HEK293T (cell line): Measurements from ENCODE around the gene PRKAA1.

Experiments used
- CTCF ChIA-PET: fragments of 350-600 bp; formaldehyde crosslinking; extraction: SDS; loops from one replicate; lab custom pipeline; 2021; ENCODE audit warnings: antibody characterized with exemption, inconsistent platforms; lab: Yijun Ruan, JAX
- POLR2A ChIA-PET: fragments of 350-600 bp; formaldehyde crosslinking; extraction: SDS; loops from one replicate; lab custom pipeline; 2020; ENCODE audit warnings: antibody characterized with exemption, inconsistent platforms; lab: Yijun Ruan, JAX
- DNase-seq: peaks from one replicate; pipeline ENCODE4 v3.0.0; 2012; ENCODE audit warnings: mixed read lengths; ENCODE audit errors: extremely low spot score
- ARNT ChIP-seq: fragments of 450-650 bp; IDR thresholded peaks from 2 replicates; pipeline ENCODE4 v1.6.1; 2017; ENCODE audit warnings: mild to moderate bottlenecking
- BHLHE40 ChIP-seq: fragments of 450-650 bp; IDR thresholded peaks from 2 replicates; pipeline ENCODE4 v1.6.1; 2016; ENCODE audit warnings: mild to moderate bottlenecking, moderate library complexity, borderline replicate concordance
- CTBP1 ChIP-seq: fragments of 450-650 bp; IDR thresholded peaks from 2 replicates; pipeline ENCODE4 v1.6.1; 2016; ENCODE audit warnings: borderline replicate concordance
- ELF4 ChIP-seq: fragments of 450-650 bp; IDR thresholded peaks from 2 replicates; pipeline ENCODE4 v1.6.1; 2017; ENCODE audit warnings: antibody characterized with exemption
- FOXA1 ChIP-seq: fragments of 450-650 bp; IDR thresholded peaks from 2 replicates; pipeline ENCODE4 v1.6.1; 2016; ENCODE audit warnings: mild to moderate bottlenecking
- FOXK2 ChIP-seq: fragments of 450-650 bp; IDR thresholded peaks from 2 replicates; pipeline ENCODE4 v1.6.1; 2016; ENCODE audit warnings: mild to moderate bottlenecking
- FOXM1 ChIP-seq: fragments of 450-650 bp; IDR thresholded peaks from 2 replicates; pipeline ENCODE4 v1.6.1; 2017; ENCODE audit warnings: mild to moderate bottlenecking, borderline replicate concordance
- HDGF ChIP-seq: fragments of 450-650 bp; IDR thresholded peaks from 2 replicates; pipeline ENCODE4 v1.6.1; 2017; ENCODE audit warnings: antibody characterized with exemption, borderline replicate concordance
- L3MBTL2 ChIP-seq: fragments of 450-650 bp; conservative IDR thresholded peaks from 2 replicates; pipeline ENCODE4 v1.6.1; 2016; ENCODE audit warnings: mild to moderate bottlenecking
- LEF1 ChIP-seq: fragments of 450-650 bp; IDR thresholded peaks from 2 replicates; pipeline ENCODE4 v1.6.1; 2017; ENCODE audit warnings: mild to moderate bottlenecking, borderline replicate concordance
- NFRKB ChIP-seq: fragments of 450-650 bp; IDR thresholded peaks from 2 replicates; pipeline ENCODE4 v1.6.1; 2016; ENCODE audit warnings: mild to moderate bottlenecking, moderate library complexity
- SP1 ChIP-seq: fragments of 450-650 bp; IDR thresholded peaks from 2 replicates; pipeline ENCODE4 v1.6.1; 2017
- SUZ12 ChIP-seq: fragments of 450-650 bp; IDR thresholded peaks from 2 replicates; pipeline ENCODE4 v1.6.1; 2016; ENCODE audit warnings: mild to moderate bottlenecking
- TARDBP ChIP-seq: fragments of 450-650 bp; IDR thresholded peaks from 2 replicates; pipeline ENCODE4 v1.6.1; 2016
- ZNF384 ChIP-seq: fragments of 450-650 bp; IDR thresholded peaks from 2 replicates; pipeline ENCODE4 v1.6.1; 2016
- TF ChIP-seq, protein P1 (sequence below): fragments of 450-650 bp; IDR thresholded peaks from 2 replicates; pipeline ENCODE4 v1.6.1; 2016

The PRKAA1 gene

DNA sequence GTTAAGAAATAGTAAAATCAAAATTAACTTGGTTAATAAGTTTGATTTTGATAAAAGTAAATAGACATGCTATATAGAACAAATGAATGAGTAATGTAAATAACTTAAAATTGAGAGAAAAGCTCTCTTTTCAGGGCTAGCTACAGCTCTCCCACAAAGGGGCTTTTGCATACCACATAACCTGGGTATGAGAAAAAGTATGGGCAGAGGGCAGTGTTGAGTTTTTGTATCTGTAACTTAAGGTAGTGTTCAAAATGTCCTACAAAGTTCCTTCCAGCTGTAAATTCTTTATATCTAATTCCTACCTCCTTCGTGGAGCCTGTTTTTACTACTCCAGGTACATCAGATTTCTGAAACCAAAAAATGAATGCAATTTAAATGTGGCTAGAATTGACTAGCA is 23.6 kb downstream of the PRKAA1 start:
- TF ChIP-seq FOXM1 (no peak), FOXK2 (no peak), ELF4 (no peak), ARNT (no peak), NFRKB (no peak)
- TF ChIP-seq, protein P1, sequence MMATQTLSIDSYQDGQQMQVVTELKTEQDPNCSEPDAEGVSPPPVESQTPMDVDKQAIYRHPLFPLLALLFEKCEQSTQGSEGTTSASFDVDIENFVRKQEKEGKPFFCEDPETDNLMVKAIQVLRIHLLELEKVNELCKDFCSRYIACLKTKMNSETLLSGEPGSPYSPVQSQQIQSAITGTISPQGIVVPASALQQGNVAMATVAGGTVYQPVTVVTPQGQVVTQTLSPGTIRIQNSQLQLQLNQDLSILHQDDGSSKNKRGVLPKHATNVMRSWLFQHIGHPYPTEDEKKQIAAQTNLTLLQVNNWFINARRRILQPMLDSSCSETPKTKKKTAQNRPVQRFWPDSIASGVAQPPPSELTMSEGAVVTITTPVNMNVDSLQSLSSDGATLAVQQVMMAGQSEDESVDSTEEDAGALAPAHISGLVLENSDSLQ, result no peak
- POLR2A ChIA-PET, result interaction anchor here (1.0 kb wide), 1 partner anchor 60 kb away, joined by 4 read pairs; the partner anchor contains the start of gene RPL37
- CTCF ChIA-PET, result interaction anchor here (0.8 kb wide), 1 partner anchor 12 kb away, joined by 4 read pairs; no protein-coding TSS in a partner anchor
- no peak for DNase-seq

DNA sequence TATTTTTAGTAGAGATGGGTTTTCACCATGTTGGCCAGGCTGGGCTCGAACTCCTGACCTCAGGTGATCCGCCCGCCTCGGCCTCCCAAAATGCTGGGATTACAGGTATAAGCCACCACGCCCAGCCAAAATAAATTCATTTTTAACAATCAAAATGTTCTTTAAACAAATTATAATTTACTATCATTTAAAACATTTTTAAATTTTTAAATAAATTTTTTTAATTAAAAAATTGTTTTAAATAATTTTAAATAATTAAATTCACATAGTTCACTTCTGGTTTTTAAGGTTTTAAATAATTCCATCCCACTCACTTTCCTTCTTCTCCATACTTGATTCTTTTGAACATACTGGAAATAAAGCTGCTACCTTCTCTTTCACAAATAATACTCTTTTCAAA is 27.4 kb downstream of the PRKAA1 start:
- DNase-seq, result no peak
- ChIA-PET POLR2A (interaction anchor here (1.1 kb wide), 1 partner anchor 27 kb away, joined by 4 read pairs; the partner anchor contains the start of gene PRKAA1), CTCF (no interaction called here)
- TF ChIP-seq CTBP1, result no peak
- TF ChIP-seq SP1, result no peak
- TF ChIP-seq ZNF384, result no peak
- TF ChIP-seq BHLHE40, result no peak
- TF ChIP-seq FOXA1, result no peak
- TF ChIP-seq LEF1, result no peak

DNA sequence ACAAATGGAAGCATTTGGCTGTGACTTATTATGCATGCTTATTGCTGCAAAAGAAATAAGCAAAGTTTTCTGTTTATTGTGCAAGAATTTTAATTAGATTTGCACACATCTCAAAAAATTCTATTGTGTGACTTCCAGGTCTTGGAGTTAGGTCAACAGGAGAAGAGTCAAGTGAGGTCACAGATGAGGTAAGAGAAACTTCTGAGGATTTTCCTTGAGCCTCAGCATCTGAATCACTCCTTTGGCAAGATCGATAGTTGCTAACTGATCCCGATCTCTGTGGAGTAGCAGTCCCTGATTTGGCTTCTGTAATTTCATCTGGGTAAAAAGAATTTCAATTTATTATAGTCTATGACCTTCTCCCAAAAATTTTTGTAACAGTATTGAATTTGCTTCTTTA is 35.5 kb downstream of the PRKAA1 start:
- ChIA-PET POLR2A (no interaction called here), CTCF (no interaction called here)
- no peak for TF ChIP-seq TARDBP
- TF ChIP-seq, protein P1, result no peak
- no peak for TF ChIP-seq ZNF384
- no peak for DNase-seq

DNA sequence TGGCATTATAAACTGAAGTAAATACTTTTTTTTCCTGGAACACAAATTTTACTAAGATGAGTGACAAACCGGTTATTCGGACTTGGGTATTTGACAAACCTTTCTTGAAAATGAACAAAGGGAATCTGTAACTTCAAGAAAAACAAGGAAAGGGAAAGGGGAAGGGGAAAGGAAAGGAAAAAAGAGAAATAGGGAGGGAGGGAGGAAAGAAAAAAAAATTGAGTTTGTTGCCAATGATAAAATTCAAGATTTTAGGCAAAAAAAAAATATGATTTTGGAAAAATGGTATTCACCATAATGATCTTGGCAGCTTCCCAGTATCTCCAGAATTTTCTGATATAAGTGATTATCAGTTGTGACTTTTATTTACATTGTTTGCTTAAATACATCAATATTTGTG is 40.8 kb downstream of the PRKAA1 start:
- TF ChIP-seq CTBP1 (no peak), ELF4 (no peak), FOXM1 (no peak), HDGF (no peak), NFRKB (no peak), SUZ12 (no peak), FOXK2 (no peak), ZNF384 (no peak), L3MBTL2 (no peak), SP1 (no peak), TARDBP (no peak), LEF1 (no peak)
- POLR2A ChIA-PET, result no interaction called here
- CTCF ChIA-PET, result no interaction called here
- DNase-seq, result no peak

DNA sequence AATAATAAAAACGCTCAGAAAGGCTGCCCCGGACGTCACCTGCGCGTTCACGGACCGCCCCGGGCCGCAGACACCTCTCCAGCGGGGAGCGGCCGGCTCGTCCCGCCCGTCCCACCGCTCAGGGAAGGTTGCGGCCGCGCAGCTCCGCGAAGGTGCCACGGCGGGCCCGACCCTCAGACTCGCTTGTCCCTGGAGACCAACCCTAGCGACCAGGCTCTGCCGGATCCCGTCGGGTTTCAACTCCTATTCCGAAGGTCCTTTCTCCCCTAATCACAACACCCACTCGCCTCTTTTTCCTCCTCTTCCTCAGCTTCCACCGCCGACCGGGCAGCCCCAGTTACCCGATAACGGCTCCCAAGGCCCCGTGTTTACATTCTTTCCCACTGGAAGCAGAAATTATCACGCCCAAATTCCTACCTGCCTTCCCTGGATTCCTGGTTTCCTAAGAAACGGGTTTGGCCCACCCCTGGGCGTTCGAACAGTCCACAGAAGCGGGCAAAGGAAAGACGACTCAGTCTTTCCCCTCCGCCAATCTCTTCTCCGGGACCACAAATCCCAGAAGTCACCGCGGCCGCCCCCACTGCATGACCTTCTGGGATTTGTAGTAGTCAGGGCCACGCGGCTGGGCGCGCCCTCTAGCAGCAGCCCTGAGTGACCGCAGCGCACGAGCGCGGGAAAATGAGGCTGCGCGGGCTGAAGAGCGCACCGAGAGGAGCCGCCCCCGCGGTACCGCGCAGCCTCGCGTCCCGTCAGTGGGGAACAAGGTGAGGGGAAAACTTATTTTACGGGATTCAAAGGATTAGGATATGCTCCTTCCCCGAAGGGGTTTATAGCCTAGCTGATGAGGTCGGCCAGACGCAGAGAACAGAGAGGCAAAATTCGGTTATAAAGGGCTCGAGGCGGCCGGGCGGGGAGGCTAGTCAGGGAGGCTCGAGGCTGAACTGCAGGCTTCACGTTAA is 42.5 kb downstream of the PRKAA1 start, which contains the start of gene TTC33:
Gene TTC33, minus strand, starts transcription at position 555 of the 959 bp plus-strand sequence. CDS start 8,943 bp downstream, outside the sequence.
- peak; percentile 92 for DNase-seq
- ChIA-PET CTCF (interaction anchor here (0.8 kb wide), 1 partner anchor 1332 kb away, joined by 4 read pairs; no protein-coding TSS in a partner anchor), POLR2A (interaction anchor here (0.9 kb wide), 1 partner anchor 80 kb away, joined by 4 read pairs; the partner anchor contains the start of gene RPL37)
- TF ChIP-seq LEF1, result no peak
- no peak for TF ChIP-seq BHLHE40
- TF ChIP-seq, protein P1, result peak; percentile 55; the same call in 1 of the 2 replicates
- TF ChIP-seq ZNF384, result no peak
- peak; percentile 98 for TF ChIP-seq L3MBTL2
- no peak for TF ChIP-seq TARDBP
- peak; percentile 76 for TF ChIP-seq SUZ12
- no peak for TF ChIP-seq FOXA1
- TF ChIP-seq CTBP1, result no peak
- peak; percentile 38; the same call in 1 of the 2 replicates for TF ChIP-seq ELF4

DNA sequence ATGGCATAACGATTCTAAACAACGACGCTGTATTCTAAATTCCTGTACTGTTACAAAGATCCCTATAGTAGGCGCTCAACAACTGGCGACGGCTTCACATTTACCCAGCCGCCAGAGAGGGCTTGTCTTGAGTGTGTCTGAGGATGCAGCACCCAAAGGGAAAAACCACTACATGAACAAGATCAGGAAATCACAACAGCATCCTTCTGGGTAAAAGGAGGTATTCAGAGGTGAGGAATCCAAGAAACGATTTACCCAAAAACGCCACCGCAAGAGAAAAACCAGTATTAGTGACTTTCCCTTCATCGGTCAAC is 43.1 kb downstream of the PRKAA1 start:
- peak; percentile 69 for DNase-seq
- TF ChIP-seq TARDBP, result no peak
- TF ChIP-seq NFRKB, result no peak
- no peak for TF ChIP-seq LEF1
- TF ChIP-seq ARNT, result no peak
- no peak for TF ChIP-seq FOXA1
- no peak for TF ChIP-seq CTBP1
- no peak for TF ChIP-seq FOXM1
- no peak for TF ChIP-seq FOXK2
- TF ChIP-seq L3MBTL2, result no peak
- TF ChIP-seq ELF4, result no peak
- TF ChIP-seq ZNF384, result no peak
- TF ChIP-seq SUZ12, result no peak
- TF ChIP-seq, protein P1, result no peak
- TF ChIP-seq BHLHE40, result no peak
- TF ChIP-seq SP1, result no peak
- TF ChIP-seq HDGF, result no peak
- POLR2A ChIA-PET, result interaction anchor here (0.9 to 1.0 kb wide), 2 partner anchors 44 to 80 kb away, joined by 3 to 4 read pairs; partner anchors contain the start of genes PRKAA1 and RPL37
- CTCF ChIA-PET, result interaction anchor here (0.8 kb wide), 1 partner anchor 1331 kb away, joined by 4 read pairs; no protein-coding TSS in a partner anchor
